ENCODE results near the gene CTAGE9. TPM values are rescaled to one million over a fixed set of nuclear protein-coding genes. Genes with fewer than 3 reads are reported as not detected.

Gene CTAGE9
- total and polyA plus RNA-seq, 2 of the 8 experiments (the other 6 are each of a cell fraction or from before 2014, with no cell fraction given) = not detected

- Histone ChIP-seq H3K27ac (ENCODE audit: low read depth, low read length) (no peak overlapping the region), H3K56ac (replicated peaks; ENCODE audit: insufficient read length, low read depth, low read length) (no peak overlapping the region), H4K5ac (ENCODE audit: insufficient read length, low read depth, low read length) (no peak overlapping the region), H4K20me1 (replicated peaks in 1 of 2; ENCODE audit: control insufficient read depth in 1 of 2, insufficient read depth in 2 of 2, low read length in 2 of 2) (no peaks in the 10 kb centered on the region), H2BK12ac (ENCODE audit: low read depth, low read length) (no peak overlapping the region), H2AFZ (ENCODE audit: low read length) (no peak overlapping the region), H4K91ac (replicated peaks; ENCODE audit: insufficient read length, low read length) (no peak overlapping the region), H3K4me3 (ENCODE audit: extremely low read depth in 1 of 4, insufficient read depth in 2 of 4, low read depth in 3 of 4, low read length in 4 of 4) (no peak overlapping the region), H3K18ac (ENCODE audit: extremely low read depth, low read length) (no peak overlapping the region), H3K23ac (ENCODE audit: insufficient read length) (no peak overlapping the region), H3K27me3 (replicated peaks in 1 of 4; ENCODE audit: control insufficient read depth in 3 of 4, extremely low read depth in 1 of 4, insufficient read depth in 3 of 4, low read length in 3 of 4) (no peaks in the 10 kb centered on the region), H3K23me2 (ENCODE audit: low read depth, low read length) (no peaks in the 10 kb centered on the region), H3K4me2 (ENCODE audit: insufficient read depth in 1 of 2, low read depth in 2 of 2, low read length in 2 of 2) (no peak overlapping the region), H2AK5ac (ENCODE audit: low read depth, low read length) (no peak overlapping the region), H2BK15ac (ENCODE audit: low read length) (no peak overlapping the region), H3K79me2 (ENCODE audit: control insufficient read depth in 1 of 2, insufficient read depth in 2 of 2, low read length in 2 of 2) (no peaks in the 10 kb centered on the region), H3K36me3 (ENCODE audit: control insufficient read depth in 2 of 4, insufficient read depth in 4 of 4, low read length in 3 of 4) (no peaks in the 10 kb centered on the region), H4K8ac (ENCODE audit: extremely low read depth, insufficient read depth, low read length) (no peak overlapping the region), H3K79me1 (ENCODE audit: low read depth, low read length) (no peaks in the 10 kb centered on the region), H3K9me3 (ENCODE audit: insufficient read depth in 2 of 2, low read depth in 1 of 2, low read length in 1 of 2) (no peaks in the 10 kb centered on the region), H2BK120ac (replicated peaks; ENCODE audit: low read depth, low read length) (no peak overlapping the region), H3K4me1 (replicated peaks in 1 of 4; ENCODE audit: control insufficient read depth in 3 of 4, insufficient read depth in 4 of 4, low read length in 3 of 4) (peaks cover 0 to 4% (median under 1%) of the 10 kb centered on the region in 4 experiments; a peak in 2 of 7 replicates), H3K9ac (replicated peaks in 1 of 4; ENCODE audit: extremely low read depth in 1 of 4, low read depth in 3 of 4, low read length in 3 of 4) (no peak overlapping the region), H2BK5ac (ENCODE audit: low read depth, low read length) (no peak overlapping the region), H3K4ac (replicated peaks; ENCODE audit: insufficient read length, low read depth, low read length) (no peak overlapping the region), H2BK20ac (ENCODE audit: low read length) (no peak overlapping the region), H3K14ac (ENCODE audit: insufficient read length) (no peak overlapping the region)
- TF ChIP-seq KDM4A (IDR thresholded peaks at IDR 0.05; ENCODE audit: low read depth, low read length, severe bottlenecking) (no peak), RBBP5 (IDR thresholded peaks at IDR 0.05; ENCODE audit: borderline replicate concordance, low read depth, low read length) (no peak)
- POLR2A ChIA-PET (ENCODE audit: partially characterized antibody) = no interaction called here
- DNase-seq (ENCODE audit: low read depth in 1 of 2, low spot score in 2 of 2) (no peak), FAIRE-seq (no peak)
- WGBS, 2 experiments (ENCODE audit: extremely low coverage in 1 of 2, insufficient coverage in 1 of 2, insufficient read length in 1 of 2, insufficient replicate concordance in 2 of 2, low coverage in 1 of 2, low lambda C conversion rate in 2 of 2, missing lambda C conversion rate in 1 of 2) = 81% methylated on average over 5 of the region's 6 CpGs; no CpG with 5 or more reads in 1 of the 2 experiments
- CTCF ChIA-PET (ENCODE audit: partially characterized antibody) = interaction anchor here (0.9 kb wide), 1 partner anchor 13 kb away, joined by 6 read pairs; no protein-coding TSS in a partner anchor
These were observed 27.3 kb downstream of the CTAGE9 start for GRCh38 chr6:131683479-131683878.
